ENCODE measurements around the gene PARG.
"Not testable (repeated sequence)": the region's sequence is repeated elsewhere in the genome, so short reads cannot be mapped to it uniquely, and the experiment has no call there.

GRCh38 chr10:49900406-49900805 lies 41.4 kb downstream of the PARG start:
- not testable (repeated sequence) for TF ChIP-seq CTCF (IDR thresholded peaks at IDR 0.05; ENCODE audit: low read length); EZH2 (optimal IDR thresholded peaks at IDR 0.05; ENCODE audit: low read depth, low read length)

Data from MM.1S (cell line).